Measurements from ENCODE around the gene ANP32A.
A peak's percentile ranks its signal among the peaks of the same experiment; 100 is the strongest.
"Not testable (repeated sequence)": the region's sequence is repeated elsewhere in the genome, so short reads cannot be mapped to it uniquely, and the experiment has no call there.

Gene ANP32A

DNA sequence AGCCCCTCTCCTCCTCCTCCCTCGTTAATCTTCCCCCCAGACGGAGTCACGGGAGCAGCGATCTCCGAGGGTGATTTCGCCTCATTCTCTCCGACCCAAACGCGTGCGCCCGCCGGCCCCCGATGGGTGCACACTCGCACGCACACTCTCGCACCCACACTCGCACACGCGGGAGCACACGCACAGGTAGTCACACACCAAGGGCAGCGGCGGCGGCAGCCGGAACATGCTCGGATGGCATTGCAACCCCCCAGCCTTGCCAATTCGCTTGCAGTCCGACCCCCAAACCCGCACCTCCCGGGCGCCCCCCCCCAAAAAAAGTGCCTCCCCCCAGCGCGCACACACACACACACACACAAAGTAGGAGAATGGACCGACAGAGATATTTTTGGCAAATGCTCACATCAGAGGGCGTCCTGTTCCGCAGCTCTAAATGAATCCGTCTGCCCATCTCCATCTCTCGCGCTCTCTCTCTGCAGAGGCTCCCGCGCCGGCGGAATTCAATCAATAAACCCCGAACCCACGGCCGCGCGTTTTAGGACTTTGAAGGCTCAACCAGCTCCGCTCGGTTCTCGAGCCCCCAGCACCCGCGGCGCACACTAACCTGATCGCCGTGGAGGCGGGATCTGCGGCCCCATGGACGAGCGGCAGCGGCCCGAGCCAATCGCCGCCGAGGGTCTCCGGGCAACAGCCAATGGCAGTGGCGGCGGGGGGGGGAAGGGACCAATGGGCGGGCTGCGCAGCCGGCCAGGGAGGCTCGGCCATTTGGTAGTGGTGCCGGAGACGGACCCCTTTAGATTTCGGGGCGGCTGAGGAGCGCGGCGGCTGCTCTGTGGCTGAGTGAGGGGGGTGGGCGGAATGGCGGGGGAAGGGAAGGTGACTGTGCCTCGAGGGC lies at the start of gene ANP32A:
Gene ANP32A (minus strand): TSS at position 601 of the 895 bp plus-strand sequence. CDS start 144 bp downstream, at position 457.
- peak; percentile 96 to 97 for DNase-seq (ENCODE audit: low read depth in 2 of 2)

DNA sequence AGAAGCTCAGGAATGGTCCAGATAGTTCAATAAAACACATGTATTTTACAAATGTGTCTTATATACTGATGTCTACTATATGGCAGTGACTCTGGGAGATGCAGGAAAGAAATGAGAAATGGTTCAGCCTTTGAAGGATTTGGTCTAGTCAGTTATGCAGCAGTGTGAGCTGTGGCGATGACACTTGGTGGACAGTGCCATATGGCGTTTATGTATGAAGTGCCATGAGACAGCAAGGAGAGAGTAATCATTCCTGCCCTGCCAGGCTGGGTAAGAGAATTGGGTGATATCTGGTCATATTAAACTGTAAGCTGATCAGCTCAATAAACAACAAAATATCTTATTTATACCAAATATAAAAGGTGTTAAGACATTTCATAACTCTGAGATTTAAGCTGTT lies 47.6 kb upstream of the ANP32A start:
- no peak for DNase-seq (ENCODE audit: low read depth in 2 of 2)

DNA sequence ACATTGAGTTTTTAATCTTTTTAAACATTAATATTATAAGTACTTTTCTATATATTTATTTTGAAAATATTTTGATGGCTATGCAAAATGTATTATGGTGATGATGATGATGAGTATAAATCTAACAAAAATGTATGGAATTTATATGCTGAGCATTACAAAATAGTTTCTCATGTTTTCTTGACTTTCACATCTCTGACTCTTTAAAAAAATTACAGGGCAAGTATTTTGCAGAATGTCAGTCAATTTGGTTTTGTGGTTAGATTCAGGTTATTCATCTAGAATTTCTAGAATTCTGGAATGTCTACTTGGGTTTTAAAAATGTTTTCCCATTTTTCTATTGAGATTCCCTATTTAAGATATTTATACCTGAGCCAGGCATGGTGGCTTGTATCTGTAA lies 41.7 kb upstream of the ANP32A start:
- DNase-seq (ENCODE audit: low read depth in 2 of 2), result no peak

DNA sequence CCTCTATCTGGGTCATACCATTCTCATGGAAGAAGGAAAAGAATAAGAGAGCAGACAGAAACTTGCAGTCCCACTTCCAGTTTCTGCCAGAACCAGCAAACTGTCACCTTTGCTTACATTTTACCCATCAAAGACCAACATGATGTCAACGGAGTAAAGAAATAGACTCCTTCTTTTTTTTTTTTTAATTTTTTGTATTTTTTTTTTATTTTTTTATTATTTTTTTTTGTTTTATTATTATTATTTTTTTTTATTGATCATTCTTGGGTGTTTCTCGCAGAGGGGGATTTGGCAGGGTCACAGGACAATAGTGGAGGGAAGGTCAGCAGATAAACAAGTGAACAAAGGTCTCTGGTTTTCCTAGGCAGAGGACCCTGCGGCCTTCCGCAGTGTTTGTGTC lies 38.0 kb upstream of the ANP32A start:
- not testable (repeated sequence) for DNase-seq (ENCODE audit: low read depth in 2 of 2)

DNA sequence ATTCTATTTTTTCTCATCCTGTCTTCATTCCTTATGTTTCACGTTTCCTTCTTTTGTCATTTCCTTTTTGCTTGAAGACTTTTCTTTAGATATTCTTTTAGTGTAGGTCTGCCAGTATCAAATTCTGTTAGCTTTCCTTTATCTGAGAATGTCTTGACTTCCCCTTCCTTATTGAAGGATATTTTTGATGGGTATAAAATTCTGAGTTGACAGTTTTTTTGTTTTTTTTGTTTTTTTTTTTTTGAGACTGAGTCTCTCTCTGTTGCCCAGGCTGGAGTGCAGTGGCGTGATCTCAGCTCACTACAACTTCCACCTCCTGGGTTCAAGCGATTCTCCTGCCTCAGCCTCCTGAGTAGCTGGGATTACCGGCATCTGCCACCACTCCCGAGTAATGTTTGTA lies 36.7 kb upstream of the ANP32A start:
- not testable (repeated sequence) for DNase-seq (ENCODE audit: low read depth in 2 of 2)

DNA sequence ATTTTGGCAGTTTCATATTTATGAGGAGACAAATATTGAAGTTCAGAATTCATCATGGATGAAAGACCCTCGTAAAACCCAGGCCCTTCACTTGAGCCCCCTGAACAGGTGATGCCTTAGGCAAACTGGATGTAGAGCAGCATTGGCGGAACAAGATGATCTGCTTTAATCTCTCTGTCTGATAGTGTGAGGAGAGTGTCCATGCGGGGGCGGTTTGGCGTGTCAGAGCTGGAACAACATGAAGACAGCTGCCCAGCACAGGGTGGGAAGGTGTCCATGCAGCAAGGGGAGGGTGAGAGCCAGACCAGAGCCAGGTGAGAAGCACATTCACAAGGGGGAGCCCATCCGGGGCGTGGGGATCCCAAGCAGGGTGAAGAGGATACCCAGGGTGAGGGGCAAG lies 31.8 kb upstream of the ANP32A start:
- DNase-seq (ENCODE audit: low read depth in 2 of 2), result no peak

GRCh38 chr15:68851971-68852370 lies 31.3 kb upstream of the ANP32A start:
- no peak for DNase-seq (ENCODE audit: low read depth in 2 of 2)

DNA sequence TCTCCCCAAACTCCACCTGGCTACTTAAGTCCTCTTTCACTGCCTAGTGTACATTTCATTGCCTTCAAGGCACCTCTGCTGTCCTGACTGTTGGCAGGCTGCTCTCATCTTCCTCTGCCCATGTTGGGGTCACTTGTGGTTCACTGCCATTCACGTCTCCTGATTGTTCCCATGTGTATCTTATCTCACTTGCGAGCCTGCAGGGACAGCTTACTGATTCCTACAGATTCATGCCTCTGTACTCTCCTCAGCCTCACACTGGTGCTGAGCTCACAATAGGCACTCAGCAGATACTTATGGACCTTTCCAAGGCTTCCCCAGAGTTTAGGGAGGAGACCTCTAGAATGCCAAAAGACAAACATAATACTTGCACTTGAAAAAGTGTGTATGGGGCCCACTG lies 28.8 kb upstream of the ANP32A start:
- DNase-seq (ENCODE audit: low read depth in 2 of 2), result no peak

DNA sequence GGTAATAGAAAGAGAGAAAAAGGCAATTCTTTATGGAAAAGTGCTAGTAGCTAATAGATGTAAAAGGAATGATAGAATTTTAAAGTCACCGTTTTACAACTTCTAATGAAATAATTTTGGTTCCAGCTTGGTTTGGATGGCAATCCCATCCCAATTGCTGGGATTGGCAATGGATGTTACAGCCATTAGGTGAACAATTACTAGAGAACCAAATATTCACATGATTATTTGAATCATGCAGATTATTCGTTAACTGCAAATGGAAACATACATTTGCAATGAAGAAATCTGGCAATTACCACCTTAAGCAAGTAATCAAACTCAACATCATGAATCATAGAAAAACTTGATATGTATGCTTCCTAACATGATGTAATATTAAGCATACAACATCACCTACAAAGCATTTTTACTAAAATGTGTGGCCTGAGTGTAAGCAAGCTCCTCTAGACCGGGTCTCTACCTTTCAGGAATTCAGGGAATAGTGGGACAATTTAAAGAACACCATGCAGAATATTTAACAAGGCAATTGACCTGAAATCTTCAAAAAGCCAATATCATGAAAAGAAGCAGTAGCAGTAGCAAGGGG lies 26.2 kb upstream of the ANP32A start:
- no peak for DNase-seq (ENCODE audit: low read depth in 2 of 2)

GRCh38 chr15:68844856-68845550 lies 24.3 kb upstream of the ANP32A start:
- no peak for DNase-seq (ENCODE audit: low read depth in 2 of 2)

- DNase-seq (ENCODE audit: low read depth in 2 of 2), result peak in 1 of 2 donors; percentile 9
These were observed 23.0 kb upstream of the ANP32A start for GRCh38 chr15:68843425-68844311.

GRCh38 chr15:68842958-68843357 lies 22.3 kb upstream of the ANP32A start:
- DNase-seq (ENCODE audit: low read depth in 2 of 2), result no peak

DNA sequence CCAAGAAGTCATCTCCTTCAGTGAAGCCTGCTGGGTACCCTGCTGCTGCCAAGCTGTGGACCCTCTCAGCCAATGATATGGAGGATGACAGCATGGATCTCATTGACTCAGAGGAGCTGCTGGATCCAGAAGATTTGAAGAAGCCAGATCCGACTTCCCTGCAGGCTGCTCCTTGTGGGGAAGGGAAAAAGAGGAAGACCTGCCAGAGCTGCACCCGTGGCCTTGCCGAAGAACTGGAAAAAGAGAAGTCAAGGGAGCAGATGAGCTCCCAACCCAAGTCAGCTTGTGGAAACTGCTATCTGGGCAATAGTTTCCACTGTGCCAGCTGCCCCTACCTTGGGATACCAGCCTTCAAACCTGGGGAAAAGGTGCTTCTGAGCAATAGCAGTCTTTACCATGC lies 13.7 kb upstream of the ANP32A start:
- DNase-seq (ENCODE audit: low read depth in 2 of 2), result no peak

GRCh38 chr15:68833700-68834331 lies 13.1 kb upstream of the ANP32A start:
- no peak for DNase-seq (ENCODE audit: low read depth in 2 of 2)

DNA sequence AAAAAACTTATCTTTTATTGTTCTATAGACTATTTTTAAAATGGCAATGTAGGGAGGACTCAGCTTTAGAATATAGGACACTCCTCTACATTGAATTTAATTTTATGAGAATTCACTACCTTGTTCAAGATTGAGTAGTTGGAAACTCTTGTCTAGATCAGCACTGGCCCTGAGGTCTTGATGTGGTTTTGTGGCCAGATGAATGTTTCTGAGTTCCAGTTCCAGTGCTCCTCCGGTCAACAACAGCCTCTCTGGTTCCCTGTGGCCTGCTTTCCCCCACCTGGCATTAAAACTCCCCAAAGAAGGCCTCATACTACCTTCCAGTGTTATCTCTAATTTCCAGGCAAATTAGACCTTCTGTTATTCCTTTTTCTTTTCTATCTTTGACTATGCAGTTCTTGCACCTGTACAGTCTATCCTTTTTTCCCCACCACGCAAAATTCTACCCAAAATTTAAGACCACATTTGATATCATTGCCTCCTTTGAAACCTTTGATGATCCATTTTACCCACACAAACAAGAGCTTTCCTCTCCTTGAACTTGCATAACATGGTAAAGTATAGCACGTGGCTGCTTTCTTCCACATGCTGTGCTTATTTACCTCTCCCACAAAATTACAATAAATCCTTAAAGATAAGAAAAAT lies 9.6 kb upstream of the ANP32A start:
- DNase-seq (ENCODE audit: low read depth in 2 of 2), result no peak

DNA sequence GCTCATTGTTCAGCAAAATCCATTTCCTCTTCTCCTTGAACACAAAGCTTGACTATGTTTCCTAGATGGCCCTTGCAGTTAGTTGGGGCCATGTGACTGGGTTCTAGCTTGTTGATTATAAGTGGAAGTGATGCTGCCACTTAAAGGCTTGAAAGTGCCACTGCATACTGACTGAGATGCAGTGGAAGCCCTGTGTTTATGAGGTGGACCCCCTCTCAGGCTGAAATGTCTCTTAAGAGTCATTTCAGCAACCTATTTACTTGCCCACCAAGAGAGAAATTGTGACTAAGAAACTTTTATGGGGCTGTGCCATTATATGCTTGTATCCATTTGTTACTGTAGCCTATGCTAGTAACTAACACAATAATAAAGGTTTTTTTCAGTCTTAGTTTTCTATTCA lies 8.4 kb upstream of the ANP32A start:
- DNase-seq (ENCODE audit: low read depth in 2 of 2), result no peak

GRCh38 chr15:68823561-68823960 lies 2.9 kb upstream of the ANP32A start:
- no peak for DNase-seq (ENCODE audit: low read depth in 2 of 2)

DNA sequence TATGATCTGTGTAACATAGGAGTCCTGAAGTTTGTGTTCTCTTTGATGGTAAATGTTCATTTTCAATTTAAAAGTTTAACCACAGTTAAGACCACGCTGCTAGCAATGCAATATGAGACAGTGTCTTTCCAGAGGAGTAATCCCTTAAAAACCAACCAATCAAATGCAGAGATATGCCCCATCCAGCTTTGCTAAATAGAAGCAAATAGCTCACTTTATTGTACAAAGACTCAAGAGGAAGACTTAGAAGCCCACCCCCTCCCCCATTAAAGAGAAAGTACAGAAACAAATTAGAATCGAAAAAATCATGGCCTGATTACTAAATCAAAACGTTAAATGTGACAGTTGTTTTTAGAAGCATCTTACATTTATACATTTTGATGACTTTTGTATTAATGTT lies 2.1 kb upstream of the ANP32A start:
- DNase-seq (ENCODE audit: low read depth in 2 of 2), result no peak

DNA sequence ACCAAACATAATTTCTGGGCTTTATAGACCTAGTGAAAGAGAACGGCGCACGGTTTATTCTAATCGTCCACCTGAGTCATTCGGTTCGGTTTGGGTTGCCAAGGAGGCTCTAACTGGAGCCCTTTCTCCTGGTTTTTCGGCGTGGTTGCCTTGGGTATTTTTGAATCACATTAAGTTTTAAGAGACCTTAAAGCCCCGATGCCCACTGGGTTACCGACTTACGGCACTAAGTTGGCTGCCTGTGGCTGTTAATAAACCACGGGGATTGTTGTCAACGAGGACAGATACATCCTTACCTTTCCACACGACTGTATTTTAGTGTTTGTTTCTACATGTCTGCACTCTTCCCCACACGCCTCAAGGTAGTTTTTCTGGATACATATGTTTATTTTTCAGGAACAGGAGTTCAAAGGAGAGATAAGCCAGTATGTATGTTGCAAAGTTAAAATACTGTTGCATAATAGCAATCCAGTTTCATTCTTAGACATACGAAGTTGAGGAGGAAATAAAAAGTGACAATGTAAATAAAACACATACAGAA lies 1.2 kb upstream of the ANP32A start:
- peak in 1 of 2 donors; percentile 2 for DNase-seq (ENCODE audit: low read depth in 2 of 2)

DNA sequence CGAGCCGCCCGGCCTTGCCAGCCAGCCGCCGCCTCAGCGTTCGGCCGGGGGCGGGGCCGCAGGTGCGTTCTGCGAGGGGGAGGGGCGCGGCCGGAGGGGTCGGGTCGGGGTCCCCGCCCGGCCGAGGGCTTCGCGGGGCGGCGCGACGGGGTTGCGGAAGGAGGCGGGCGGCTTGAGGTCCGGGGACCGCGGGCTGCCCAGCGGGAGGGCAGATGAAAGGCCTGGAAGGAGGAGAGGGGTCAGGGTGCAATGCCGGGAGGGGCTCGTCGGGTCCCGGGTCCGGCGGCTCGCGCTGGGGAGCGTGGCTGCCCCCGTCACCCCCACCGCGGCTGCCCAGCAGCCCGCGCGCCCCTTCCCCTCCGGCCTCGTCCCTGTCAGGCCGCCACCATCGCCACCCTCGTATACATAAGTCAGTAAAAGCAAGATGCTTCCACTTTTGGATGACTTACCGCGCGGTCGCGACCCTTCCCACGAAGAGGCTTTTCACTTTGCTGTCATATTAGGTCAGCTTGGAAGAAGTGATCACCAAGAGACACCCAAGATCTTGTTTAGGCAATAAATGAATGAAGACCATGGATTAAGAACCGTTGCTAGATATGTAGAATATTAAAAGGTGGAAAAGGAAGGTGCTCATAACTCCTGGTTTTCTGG lies 620 bp upstream of the ANP32A start:
- no peak for DNase-seq (ENCODE audit: low read depth in 2 of 2)

All from stimulated activated CD4-positive, alpha-beta T cell treated with anti-CD3 and anti-CD28 coated beads, Interleukin-4, amount 100 ng/mL, for 48 hours (primary cell).